Bronchial epithelial cell (primary cell): Measurements from ENCODE around the gene NHSL1. TPM values are rescaled to one million over a fixed set of nuclear protein-coding genes. Genes with fewer than 3 reads are reported as not detected.

ENCODE experiments used
- DNase-seq: peaks from one replicate; pipeline ENCODE4 v3.0.0-alpha.2; 2010; ENCODE audit warnings: low read depth
- FAIRE-seq: peaks from 2 replicates; lab custom pipeline; 2011; peaks lifted over from hg19 to GRCh38; lab: Jason Lieb, UNC
- H3K27me3 ChIP-seq: 2 replicates; pipeline ENCODE4 v1.5.1; 2011; ENCODE audit warnings: low read length; ENCODE audit not compliant: control insufficient read depth, insufficient read depth
- H3K36me3 ChIP-seq: 2 replicates; pipeline ENCODE4 v1.5.1; 2011; ENCODE audit warnings: low read length; ENCODE audit not compliant: control insufficient read depth, insufficient read depth
- H3K4me3 ChIP-seq: 2 replicates; pipeline ENCODE4 v1.5.1; 2011; ENCODE audit warnings: mild to moderate bottlenecking, low read depth, low read length, control low read depth
- total RNA-seq: library from RNA; depleted of rRNA; stranded (reverse); fragments of >200 nt; gene quantifications from 2 replicates; pipeline ENCODE4 v1.2.1, GENCODE V29; 2014
- TF ChIP-seq, protein P1 (sequence below): IDR thresholded peaks from 2 replicates; pipeline ENCODE4 v1.5.1; 2011; ENCODE audit warnings: mild to moderate bottlenecking, moderate library complexity, low read length, control low read depth, inconsistent platforms; ENCODE audit not compliant: insufficient read depth, severe bottlenecking

Gene NHSL1
- total RNA-seq, 1 donor from 2014 or later, result 6.3 TPM

DNA sequence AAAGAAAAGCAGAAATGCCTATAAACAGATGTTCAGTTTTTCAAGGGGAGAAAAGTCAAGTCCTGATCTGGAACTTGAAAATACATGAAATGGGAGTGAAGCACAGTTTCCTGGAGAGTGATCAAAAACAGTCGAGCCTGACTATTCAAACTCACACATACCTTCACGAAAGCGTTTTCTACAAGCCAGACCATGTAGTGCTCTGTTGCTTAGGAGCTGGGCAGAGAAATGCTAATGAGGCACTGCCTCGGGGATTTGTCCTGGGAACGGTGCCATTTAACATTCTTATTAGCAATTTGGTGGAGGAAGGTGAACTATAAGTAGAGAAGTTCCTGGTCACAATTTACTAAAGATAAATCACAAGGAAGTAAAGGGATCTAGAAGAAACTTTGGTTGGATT lies 5.9 kb downstream of the NHSL1 start:
- TF ChIP-seq, protein P1, sequence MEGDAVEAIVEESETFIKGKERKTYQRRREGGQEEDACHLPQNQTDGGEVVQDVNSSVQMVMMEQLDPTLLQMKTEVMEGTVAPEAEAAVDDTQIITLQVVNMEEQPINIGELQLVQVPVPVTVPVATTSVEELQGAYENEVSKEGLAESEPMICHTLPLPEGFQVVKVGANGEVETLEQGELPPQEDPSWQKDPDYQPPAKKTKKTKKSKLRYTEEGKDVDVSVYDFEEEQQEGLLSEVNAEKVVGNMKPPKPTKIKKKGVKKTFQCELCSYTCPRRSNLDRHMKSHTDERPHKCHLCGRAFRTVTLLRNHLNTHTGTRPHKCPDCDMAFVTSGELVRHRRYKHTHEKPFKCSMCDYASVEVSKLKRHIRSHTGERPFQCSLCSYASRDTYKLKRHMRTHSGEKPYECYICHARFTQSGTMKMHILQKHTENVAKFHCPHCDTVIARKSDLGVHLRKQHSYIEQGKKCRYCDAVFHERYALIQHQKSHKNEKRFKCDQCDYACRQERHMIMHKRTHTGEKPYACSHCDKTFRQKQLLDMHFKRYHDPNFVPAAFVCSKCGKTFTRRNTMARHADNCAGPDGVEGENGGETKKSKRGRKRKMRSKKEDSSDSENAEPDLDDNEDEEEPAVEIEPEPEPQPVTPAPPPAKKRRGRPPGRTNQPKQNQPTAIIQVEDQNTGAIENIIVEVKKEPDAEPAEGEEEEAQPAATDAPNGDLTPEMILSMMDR, result no peak
- DNase-seq, result peak; percentile 92
- no peak overlapping the region for H3K4me3 ChIP-seq
- H3K27me3 ChIP-seq, result no peaks in the 10 kb centered on the region
- peak; percentile 70 for FAIRE-seq
- peaks cover 4% of the 10 kb centered on the region for H3K36me3 ChIP-seq

DNA sequence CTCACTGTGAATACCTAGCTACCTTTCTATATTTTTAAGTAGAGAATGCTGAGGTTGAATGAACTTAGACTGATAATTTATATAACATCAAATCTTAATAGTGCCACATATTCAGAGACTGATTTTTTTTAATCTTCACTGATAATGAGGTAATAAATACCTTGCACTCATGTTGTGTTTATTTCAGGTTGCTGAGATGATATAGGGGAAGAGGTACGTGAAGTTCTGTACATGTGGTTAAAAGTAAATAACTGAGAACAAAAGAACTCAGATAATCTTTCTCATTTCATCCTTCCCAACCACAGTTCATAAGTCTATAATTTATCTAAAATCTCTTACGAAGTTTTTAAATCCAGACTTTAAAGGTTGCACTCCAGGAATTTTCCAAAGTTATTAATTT lies 6.4 kb downstream of the NHSL1 start:
- TF ChIP-seq, protein P1, result no peak
- DNase-seq, result peak; percentile 42

DNA sequence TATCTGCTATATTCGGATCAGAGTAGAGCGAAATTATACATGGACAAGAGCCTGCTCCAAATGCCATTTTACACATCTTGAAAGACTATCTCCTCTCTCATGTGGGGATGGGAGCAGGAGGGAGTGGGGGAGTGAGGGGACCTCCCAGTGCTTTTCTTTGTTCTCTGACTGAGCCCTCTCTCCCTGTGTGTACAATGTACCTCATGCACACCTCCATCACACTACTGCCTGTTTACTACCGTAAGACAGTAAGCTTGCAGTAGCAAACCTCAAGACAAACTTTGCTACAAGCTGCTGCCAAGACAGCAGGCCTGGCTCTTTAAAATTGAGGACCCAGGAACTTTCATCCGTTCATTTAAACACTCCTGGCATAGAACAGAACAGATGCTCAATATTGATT lies 7.2 kb downstream of the NHSL1 start:
- TF ChIP-seq, protein P1, result no peak
- DNase-seq, result no peak
- Histone ChIP-seq H3K4me3 (no peak overlapping the region), H3K27me3 (no peaks in the 10 kb centered on the region), H3K36me3 (peaks cover 4% of the 10 kb centered on the region)
- no peak for FAIRE-seq

More for the DNA sequence above, 6.4 kb downstream of the NHSL1 start:
- H3K4me3 ChIP-seq, result no peak overlapping the region
- FAIRE-seq, result no peak
- no peaks in the 10 kb centered on the region for H3K27me3 ChIP-seq
- peaks cover 4% of the 10 kb centered on the region for H3K36me3 ChIP-seq

DNA sequence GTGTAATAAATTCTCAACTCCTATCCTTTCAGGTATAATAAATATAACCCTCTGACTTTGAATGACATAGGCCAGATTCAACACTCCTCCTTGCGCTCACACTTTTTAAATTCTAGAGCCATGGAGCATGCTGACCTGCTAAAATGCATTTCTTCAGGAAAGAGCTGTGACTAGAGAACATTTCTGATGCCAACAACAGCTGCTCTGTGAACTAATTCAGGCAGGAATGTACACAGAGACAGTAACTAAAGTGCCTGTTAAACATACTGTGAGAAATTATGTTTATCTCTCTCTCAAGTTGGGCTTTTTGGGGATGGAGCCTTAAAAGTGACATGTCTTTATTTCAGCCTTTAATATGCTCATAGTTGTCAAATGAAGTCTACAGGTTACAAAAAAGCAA lies 8.3 kb downstream of the NHSL1 start:
- TF ChIP-seq, protein P1, result no peak
- DNase-seq (no peak), FAIRE-seq (no peak)
- H3K4me3 ChIP-seq, result no peak overlapping the region
- H3K27me3 ChIP-seq, result no peaks in the 10 kb centered on the region
- H3K36me3 ChIP-seq, result peaks cover 2% of the 10 kb centered on the region

DNA sequence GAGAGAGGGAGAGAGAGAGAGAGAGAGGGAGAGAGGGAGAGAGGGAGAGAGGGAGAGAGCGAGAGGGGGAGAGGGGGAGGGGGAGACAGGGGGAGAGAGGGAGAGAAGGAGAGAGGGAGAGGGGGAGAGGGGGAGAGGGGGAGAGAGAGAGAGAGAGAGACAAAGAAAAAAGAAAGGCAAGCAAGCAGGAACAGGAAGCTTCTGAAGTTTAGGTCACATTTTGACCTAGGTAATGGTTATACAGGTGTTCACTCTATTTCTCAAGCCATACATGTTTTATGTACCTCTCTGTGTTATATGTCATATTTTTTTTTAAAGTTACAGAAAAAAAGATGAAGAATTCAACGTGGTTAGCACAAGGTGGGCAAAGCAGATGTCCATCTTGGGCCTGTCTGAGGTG lies 9.4 kb downstream of the NHSL1 start:
- TF ChIP-seq, protein P1, result no peak
- DNase-seq (no peak), FAIRE-seq (no peak)
- H3K27me3 ChIP-seq, result no peaks in the 10 kb centered on the region
- peaks cover 1% of the 10 kb centered on the region for H3K36me3 ChIP-seq
- H3K4me3 ChIP-seq, result no peak overlapping the region

DNA sequence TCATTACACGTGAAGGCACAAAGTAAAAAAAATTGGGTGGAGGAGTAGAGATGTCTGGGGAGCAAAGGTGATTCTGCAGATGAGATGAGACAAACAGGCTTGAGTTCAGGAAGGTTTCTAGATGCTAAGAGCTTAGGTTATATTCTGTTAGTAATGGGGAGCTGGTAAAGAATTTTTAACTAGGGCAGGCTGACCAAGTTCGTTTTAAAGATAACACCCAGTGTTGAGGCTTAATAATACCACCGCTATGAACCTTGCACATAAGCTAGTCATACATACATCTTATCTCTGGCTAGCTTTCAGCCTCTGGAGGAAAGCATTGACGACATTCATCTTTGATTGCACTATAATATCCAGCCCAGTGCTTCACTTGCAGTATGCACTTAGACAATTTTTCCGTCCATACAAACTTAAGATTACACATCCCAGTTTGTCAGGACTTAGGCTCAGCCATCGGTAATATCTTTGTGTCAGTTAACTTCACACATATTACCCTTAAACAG lies 12.1 kb downstream of the NHSL1 start:
- Histone ChIP-seq H3K36me3 (peaks cover 1% of the 10 kb centered on the region), H3K27me3 (no peaks in the 10 kb centered on the region), H3K4me3 (no peak overlapping the region)
- DNase-seq (no peak), FAIRE-seq (no peak)
- TF ChIP-seq, protein P1, result no peak
